CD4-positive, CD25-positive, alpha-beta regulatory T cell (primary cell): ENCODE data around the gene SLC27A2. TPM values are rescaled to one million over a fixed set of nuclear protein-coding genes. Genes with fewer than 3 reads are reported as not detected.

ENCODE experiments used
- ATAC-seq, 2 donors: fragments of 150-1000 bp; cut with Tn5 transposase; one replicate each; pipeline ENCODE4 v1.10.0; 2021; ENCODE audit warnings: low read depth in 2 of 2, moderate number of reproducible peaks in 2 of 2, moderate library complexity in 1 of 2
- DNase-seq, 3 donors: peaks; one replicate each; pipeline versions ENCODE4 v3.0.0 to v3.0.0-alpha.2; 2012 to 2022; ENCODE audit warnings: mixed read lengths in 1 of 3
- H3K27ac ChIP-seq: one replicate; pipeline ENCODE4 v1.7.0; 2013; ENCODE audit warnings: mild to moderate bottlenecking, low read length; ENCODE audit not compliant: insufficient read depth, poor library complexity, severe bottlenecking
- H3K27me3 ChIP-seq: one replicate; pipeline ENCODE4 v1.7.0; 2013; ENCODE audit warnings: low read length; ENCODE audit not compliant: control insufficient read depth, insufficient read depth
- H3K36me3 ChIP-seq: one replicate; pipeline ENCODE4 v1.7.0; 2013; ENCODE audit warnings: mild to moderate bottlenecking, low read length, moderate library complexity; ENCODE audit not compliant: control insufficient read depth, insufficient read depth
- H3K4me1 ChIP-seq: 2 replicates; pipeline ENCODE4 v1.7.0; 2013; ENCODE audit warnings: mild to moderate bottlenecking, low read length; ENCODE audit not compliant: insufficient read depth, control insufficient read depth, poor library complexity, severe bottlenecking
- H3K4me3 ChIP-seq: one replicate; pipeline ENCODE4 v1.7.0; 2013; ENCODE audit warnings: low read depth, mild to moderate bottlenecking, low read length, moderate library complexity
- H3K9me3 ChIP-seq, 2 experiments: 1 replicate in 1 of 2; 2 replicates in 1 of 2; pipeline ENCODE4 v1.7.0; 2013; ENCODE audit warnings: low read length in 2 of 2, mild to moderate bottlenecking in 1 of 2, moderate library complexity in 1 of 2; ENCODE audit not compliant: control insufficient read depth in 2 of 2
- H3K27ac Mint-ChIP-seq, 3 donors: one replicate each; pipeline ENCODE4 v1.8.0; 2020 to 2022; ENCODE audit warnings: mild to moderate bottlenecking in 3 of 3, mixed read lengths in 3 of 3, moderate library complexity in 2 of 3
- H3K27me3 Mint-ChIP-seq: one replicate; pipeline ENCODE4 v1.8.0; 2022; ENCODE audit warnings: mild to moderate bottlenecking, mixed read lengths
- H3K36me3 Mint-ChIP-seq: one replicate; pipeline ENCODE4 v1.8.0; 2020; ENCODE audit warnings: mixed read lengths
- H3K4me1 Mint-ChIP-seq, 4 donors: one replicate each; pipeline ENCODE4 v1.8.0; 2020 to 2022; ENCODE audit warnings: mixed read lengths in 4 of 4, mild to moderate bottlenecking in 1 of 4
- H3K4me3 Mint-ChIP-seq, 4 donors: one replicate each; pipeline ENCODE4 v1.8.0; 2020 to 2022; ENCODE audit warnings: mild to moderate bottlenecking in 4 of 4, mixed read lengths in 4 of 4, moderate library complexity in 3 of 4
- H3K9me3 Mint-ChIP-seq, 7 donors: one replicate each; pipeline ENCODE4 v1.8.0; 2020 to 2022; ENCODE audit warnings: mixed read lengths in 7 of 7, mild to moderate bottlenecking in 3 of 7, moderate library complexity in 2 of 7
- polyA plus RNA-seq, 4 donors: library from polyadenylated mRNA; unstranded; fragments of 300-500 nt; fragmentation: Illumina TruSeq; gene quantifications; one replicate each; pipeline ENCODE4 v1.2.3, GENCODE V29; 2021
- total RNA-seq: library from RNA; stranded (reverse); gene quantifications from one replicate; pipeline ENCODE4 v1.2.3, GENCODE V29; 2022

SLC27A2 gene
- total and polyA plus RNA-seq, 5 donors from 2014 or later, result 0.63 to 1.4 (median 1.2) TPM

GRCh38 chr15:50261981-50262380 lies 80.0 kb downstream of the SLC27A2 start:
- H3K27me3 Mint-ChIP-seq, result no peaks in the 10 kb centered on the region
- DNase-seq, result peak in 1 of 3 donors; percentile 26
- H3K27me3 ChIP-seq, result no peaks in the 10 kb centered on the region
- H3K4me3 ChIP-seq, result no peak overlapping the region
- no peak overlapping the region for H3K27ac ChIP-seq
- peaks cover 25% of the 10 kb centered on the region for H3K4me1 ChIP-seq
- no peaks in the 10 kb centered on the region for H3K9me3 ChIP-seq
- peaks cover 2% of the 10 kb centered on the region for H3K36me3 Mint-ChIP-seq
- no peaks in the 10 kb centered on the region for H3K36me3 ChIP-seq
- peak overlapping the region in 1 of 3 donors; percentile 73 for H3K27ac Mint-ChIP-seq
- H3K9me3 Mint-ChIP-seq, result peaks cover 0 to 2% (median under 1%) of the 10 kb centered on the region in 7 donors
- peaks cover 8 to 40% (median 26%) of the 10 kb centered on the region in 4 donors for H3K4me1 Mint-ChIP-seq
- no peak overlapping the region for H3K4me3 Mint-ChIP-seq
- ATAC-seq, result peak in 1 of 2 donors; percentile 27

- H3K9me3 ChIP-seq, result peaks cover 0 to under 1% of the 10 kb centered on the region in 2 experiments
- H3K27ac ChIP-seq, result no peak overlapping the region
- Mint-ChIP-seq H3K27me3 (no peaks in the 10 kb centered on the region), H3K9me3 (peaks cover 0 to 7% (median 1%) of the 10 kb centered on the region in 7 donors), H3K36me3 (peaks cover 4% of the 10 kb centered on the region), H3K4me3 (peak overlapping the region in 1 of 4 donors; percentile 48), H3K4me1 (peaks cover 8 to 40% (median 25%) of the 10 kb centered on the region in 4 donors), H3K27ac (peak overlapping the region; percentile 11 to 73 (median 67))
- no peak overlapping the region for H3K4me3 ChIP-seq
- no peaks in the 10 kb centered on the region for H3K36me3 ChIP-seq
- ATAC-seq (peak; percentile 61 to 71), DNase-seq (peak in 2 of 3 donors; percentile 24 to 76)
- H3K4me1 ChIP-seq, result peaks cover 25% of the 10 kb centered on the region
- H3K27me3 ChIP-seq, result peaks cover 3% of the 10 kb centered on the region
Observed at GRCh38 chr15:50262533-50262932, 80.5 kb downstream of the SLC27A2 start.

GRCh38 chr15:50265620-50266019 lies 83.6 kb downstream of the SLC27A2 start, which contains the start of gene HDC:
HDC (minus strand) TSS chr15:50265726; CDS start chr15:50265623, 103 bp downstream.
- no peak for ATAC-seq
- Histone ChIP-seq H3K4me3 (no peak within 1 kb of the TSS), H3K9me3 (peaks cover 0 to 2% of the 10 kb centered on the region in 2 experiments), H3K36me3 (no peaks in the 10 kb centered on the region), H3K27ac (no peak within 1 kb of the TSS), H3K27me3 (peaks cover 3% of the 10 kb centered on the region), H3K4me1 (peaks cover 18% of the 10 kb centered on the region)
- DNase-seq, result no peak
- peaks cover 0 to 9% (median 1%) of the 10 kb centered on the region in 7 donors for H3K9me3 Mint-ChIP-seq
- H3K36me3 Mint-ChIP-seq, result peaks cover 4% of the 10 kb centered on the region
- H3K4me1 Mint-ChIP-seq, result peaks cover 4 to 28% (median 17%) of the 10 kb centered on the region in 4 donors
- H3K4me3 Mint-ChIP-seq, result no peak within 1 kb of the TSS
- H3K27ac Mint-ChIP-seq, result no peak within 1 kb of the TSS
- H3K27me3 Mint-ChIP-seq, result no peaks in the 10 kb centered on the region

GRCh38 chr15:50267577-50267976 lies 85.6 kb downstream of the SLC27A2 start:
- DNase-seq, result no peak
- peaks cover 4% of the 10 kb centered on the region for H3K36me3 Mint-ChIP-seq
- Histone ChIP-seq H3K4me1 (peaks cover 6% of the 10 kb centered on the region), H3K9me3 (peaks cover 0 to 2% of the 10 kb centered on the region in 2 experiments), H3K36me3 (no peaks in the 10 kb centered on the region), H3K4me3 (no peak overlapping the region), H3K27me3 (peaks cover 3% of the 10 kb centered on the region), H3K27ac (no peak overlapping the region)
- peaks cover 0 to 9% (median 1%) of the 10 kb centered on the region in 7 donors for H3K9me3 Mint-ChIP-seq
- ATAC-seq, result no peak
- H3K4me3 Mint-ChIP-seq, result no peak overlapping the region
- peaks cover 0 to 9% (median 5%) of the 10 kb centered on the region in 4 donors for H3K4me1 Mint-ChIP-seq
- H3K27ac Mint-ChIP-seq, result no peak overlapping the region
- no peaks in the 10 kb centered on the region for H3K27me3 Mint-ChIP-seq

GRCh38 chr15:50275091-50275490 lies 93.1 kb downstream of the SLC27A2 start:
- no peak overlapping the region for H3K4me3 Mint-ChIP-seq
- ATAC-seq (no peak), DNase-seq (no peak)
- no peak overlapping the region for H3K27ac ChIP-seq
- no peaks in the 10 kb centered on the region for H3K27me3 Mint-ChIP-seq
- no peak overlapping the region for H3K4me3 ChIP-seq
- no peaks in the 10 kb centered on the region for H3K9me3 ChIP-seq
- H3K4me1 ChIP-seq, result no peaks in the 10 kb centered on the region
- peaks cover 0 to 2% (median 0%) of the 10 kb centered on the region in 4 donors for H3K4me1 Mint-ChIP-seq
- H3K9me3 Mint-ChIP-seq, result no peaks in the 10 kb centered on the region
- H3K36me3 ChIP-seq, result peaks cover 6% of the 10 kb centered on the region
- H3K36me3 Mint-ChIP-seq, result peaks cover 10% of the 10 kb centered on the region
- no peak overlapping the region for H3K27ac Mint-ChIP-seq
- H3K27me3 ChIP-seq, result no peaks in the 10 kb centered on the region

- Mint-ChIP-seq H3K27me3 (no peaks in the 10 kb centered on the region), H3K4me3 (no peak overlapping the region), H3K9me3 (no peaks in the 10 kb centered on the region), H3K27ac (no peak overlapping the region), H3K4me1 (peaks cover 0 to 2% (median 0%) of the 10 kb centered on the region in 4 donors), H3K36me3 (peaks cover 10% of the 10 kb centered on the region)
- Histone ChIP-seq H3K36me3 (peaks cover 6% of the 10 kb centered on the region), H3K27me3 (no peaks in the 10 kb centered on the region), H3K4me1 (no peaks in the 10 kb centered on the region), H3K4me3 (no peak overlapping the region), H3K9me3 (no peaks in the 10 kb centered on the region), H3K27ac (no peak overlapping the region)
- no peak for ATAC-seq
- DNase-seq, result no peak
Observed at GRCh38 chr15:50275908-50276307, 93.9 kb downstream of the SLC27A2 start.

- Histone ChIP-seq H3K4me1 (no peaks in the 10 kb centered on the region), H3K9me3 (no peaks in the 10 kb centered on the region), H3K4me3 (no peak overlapping the region), H3K27ac (no peak overlapping the region), H3K36me3 (peaks cover 6% of the 10 kb centered on the region), H3K27me3 (no peaks in the 10 kb centered on the region)
- Mint-ChIP-seq H3K36me3 (peaks cover 10% of the 10 kb centered on the region), H3K4me3 (no peak overlapping the region), H3K9me3 (no peaks in the 10 kb centered on the region), H3K4me1 (peaks cover 0 to 2% (median 0%) of the 10 kb centered on the region in 4 donors), H3K27me3 (no peaks in the 10 kb centered on the region), H3K27ac (no peak overlapping the region)
- ATAC-seq, result no peak
- no peak for DNase-seq
Observed at GRCh38 chr15:50277370-50277769, 95.4 kb downstream of the SLC27A2 start.

GRCh38 chr15:50278496-50278895 lies 96.5 kb downstream of the SLC27A2 start:
- Histone ChIP-seq H3K9me3 (no peaks in the 10 kb centered on the region), H3K4me1 (no peaks in the 10 kb centered on the region), H3K27ac (no peak overlapping the region), H3K27me3 (no peaks in the 10 kb centered on the region), H3K36me3 (peaks cover 6% of the 10 kb centered on the region), H3K4me3 (no peak overlapping the region)
- DNase-seq (no peak), ATAC-seq (no peak)
- H3K27me3 Mint-ChIP-seq, result no peaks in the 10 kb centered on the region
- H3K4me3 Mint-ChIP-seq, result no peak overlapping the region
- H3K36me3 Mint-ChIP-seq, result peaks cover 10% of the 10 kb centered on the region
- peak overlapping the region in 1 of 3 donors; percentile 31 for H3K27ac Mint-ChIP-seq
- peaks cover 0 to 2% (median 0%) of the 10 kb centered on the region in 4 donors for H3K4me1 Mint-ChIP-seq
- H3K9me3 Mint-ChIP-seq, result no peaks in the 10 kb centered on the region
